Skeletal muscle tissue (tissue), 4 donors: Measurements from ENCODE around the gene SYT14. TPM values are rescaled to one million over a fixed set of nuclear protein-coding genes. Genes with fewer than 3 reads are reported as not detected.
"Not testable (repeated sequence)": the region's sequence is repeated elsewhere in the genome, so short reads cannot be mapped to it uniquely, and the experiment has no call there.

ENCODE experiments used
- H3K27ac ChIP-seq: one replicate; pipeline ENCODE4 v1.7.0; 2013; ENCODE audit warnings: mild to moderate bottlenecking, low read depth, low read length, inconsistent platforms
- H3K27me3 ChIP-seq, 3 donors: one replicate each; pipeline ENCODE4 v1.7.0; 2013; ENCODE audit warnings: low read length in 3 of 3; ENCODE audit not compliant: control insufficient read depth in 3 of 3, insufficient read depth in 3 of 3
- H3K36me3 ChIP-seq, 3 donors: one replicate each; pipeline ENCODE4 v1.7.0; 2013; ENCODE audit warnings: low read length in 3 of 3; ENCODE audit not compliant: control insufficient read depth in 3 of 3, insufficient read depth in 3 of 3
- H3K4me1 ChIP-seq, 3 donors: one replicate each; pipeline ENCODE4 v1.7.0; 2013; ENCODE audit warnings: low read length in 3 of 3, mild to moderate bottlenecking in 3 of 3; ENCODE audit not compliant: control insufficient read depth in 3 of 3, insufficient read depth in 3 of 3
- H3K4me3 ChIP-seq, 3 donors: one replicate each; pipeline ENCODE4 v1.7.0; 2013; ENCODE audit warnings: low read length in 3 of 3
- H3K9ac ChIP-seq, 3 donors: one replicate each; pipeline ENCODE4 v1.7.0; 2013; ENCODE audit warnings: low read length in 3 of 3, mild to moderate bottlenecking in 3 of 3, moderate library complexity in 2 of 3, low read depth in 1 of 3
- H3K9me3 ChIP-seq, 3 donors: one replicate each; pipeline ENCODE4 v1.7.0; 2013; ENCODE audit warnings: low read length in 3 of 3; ENCODE audit not compliant: control insufficient read depth in 3 of 3
- total RNA-seq: library from RNA; depleted of rRNA; stranded (reverse); fragments of >200 nt; gene quantifications from one replicate; pipeline ENCODE4 v1.2.3, GENCODE V29; 2014
- donor health status: Osteomylitis.

SYT14 gene
- total RNA-seq, 1 donor from 2014 or later: under 0.01 TPM

- H3K9me3 ChIP-seq: no peaks in the 10 kb centered on the region
- H3K27ac ChIP-seq: no peak overlapping the region
- no peak overlapping the region for H3K9ac ChIP-seq
- no peak overlapping the region for H3K4me3 ChIP-seq
- no peaks in the 10 kb centered on the region for H3K4me1 ChIP-seq
- H3K27me3 ChIP-seq: no peaks in the 10 kb centered on the region
- H3K36me3 ChIP-seq: no peaks in the 10 kb centered on the region
These were observed 147.3 kb downstream of the SYT14 start for GRCh38 chr1:210085359-210085758.

DNA sequence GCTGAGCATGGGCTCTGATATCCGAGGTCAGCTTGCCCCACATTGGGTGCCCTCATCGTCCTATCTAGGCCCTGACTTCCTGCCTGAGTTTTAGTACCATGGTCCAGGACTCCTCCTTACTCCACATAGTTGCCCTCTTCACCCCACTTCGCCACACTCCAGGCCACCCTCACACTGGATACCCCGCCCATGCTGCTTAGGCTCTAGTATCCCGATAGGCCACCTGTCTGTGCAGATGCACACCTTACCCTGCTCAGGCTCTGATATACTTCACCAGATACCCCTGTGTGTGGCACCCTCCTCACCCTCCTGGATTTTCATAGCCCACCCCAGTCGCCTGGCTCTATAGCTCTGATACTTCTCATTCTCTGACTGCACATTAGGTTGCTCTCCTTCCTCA, 149.0 kb downstream of the SYT14 start:
- no peaks in the 10 kb centered on the region for H3K36me3 ChIP-seq
- H3K4me1 ChIP-seq: no peaks in the 10 kb centered on the region
- no peaks in the 10 kb centered on the region for H3K9me3 ChIP-seq
- no peaks in the 10 kb centered on the region for H3K27me3 ChIP-seq
- no peak overlapping the region for H3K9ac ChIP-seq
- no peak overlapping the region for H3K4me3 ChIP-seq
- H3K27ac ChIP-seq: no peak overlapping the region

DNA sequence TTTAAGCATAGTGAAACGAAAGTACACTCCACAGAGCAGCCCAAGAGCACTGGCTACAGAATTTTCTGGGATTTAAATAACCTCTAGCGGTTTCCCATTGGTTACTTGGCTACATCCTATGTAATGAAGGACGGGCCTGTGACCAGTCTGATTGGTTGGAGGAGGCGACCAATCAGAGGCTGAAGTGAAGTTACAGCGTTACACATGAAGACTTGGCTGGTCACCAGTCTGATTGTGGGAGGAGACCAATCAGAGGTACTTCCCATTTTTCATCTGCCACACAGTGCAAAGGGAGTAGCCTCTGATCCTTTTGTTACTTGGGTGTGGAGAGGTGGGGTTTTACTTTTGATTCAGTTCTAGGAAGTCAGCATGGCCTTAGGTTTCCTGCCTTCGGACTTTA, 151.8 kb downstream of the SYT14 start:
- no peak overlapping the region for H3K9ac ChIP-seq
- H3K36me3 ChIP-seq: no peaks in the 10 kb centered on the region
- no peaks in the 10 kb centered on the region for H3K4me1 ChIP-seq
- no peaks in the 10 kb centered on the region for H3K27me3 ChIP-seq
- H3K9me3 ChIP-seq: no peaks in the 10 kb centered on the region
- H3K4me3 ChIP-seq: no peak overlapping the region
- no peak overlapping the region for H3K27ac ChIP-seq

DNA sequence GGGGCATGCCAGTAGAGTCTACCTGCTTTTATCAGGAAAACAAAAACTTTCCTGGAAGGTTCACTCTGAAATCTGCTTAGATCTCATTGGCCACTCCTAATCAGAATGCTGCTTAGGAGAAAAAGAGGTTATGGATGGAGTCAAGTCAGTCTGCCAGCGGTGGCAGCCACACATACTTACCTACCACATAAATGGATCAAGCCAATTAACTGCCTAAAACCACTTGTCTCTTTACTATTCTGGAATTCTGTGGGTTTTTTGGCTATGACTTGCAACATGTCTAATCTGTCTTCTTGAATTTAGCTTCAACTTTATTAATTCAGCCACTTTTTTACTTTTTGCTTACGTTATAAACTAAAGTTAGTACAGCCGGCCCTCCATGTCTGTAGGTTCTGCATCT, 154.3 kb downstream of the SYT14 start:
- no peaks in the 10 kb centered on the region for H3K9me3 ChIP-seq
- H3K36me3 ChIP-seq: no peaks in the 10 kb centered on the region
- no peak overlapping the region for H3K4me3 ChIP-seq
- no peak overlapping the region for H3K27ac ChIP-seq
- H3K9ac ChIP-seq: no peak overlapping the region
- no peaks in the 10 kb centered on the region for H3K4me1 ChIP-seq
- no peaks in the 10 kb centered on the region for H3K27me3 ChIP-seq

DNA sequence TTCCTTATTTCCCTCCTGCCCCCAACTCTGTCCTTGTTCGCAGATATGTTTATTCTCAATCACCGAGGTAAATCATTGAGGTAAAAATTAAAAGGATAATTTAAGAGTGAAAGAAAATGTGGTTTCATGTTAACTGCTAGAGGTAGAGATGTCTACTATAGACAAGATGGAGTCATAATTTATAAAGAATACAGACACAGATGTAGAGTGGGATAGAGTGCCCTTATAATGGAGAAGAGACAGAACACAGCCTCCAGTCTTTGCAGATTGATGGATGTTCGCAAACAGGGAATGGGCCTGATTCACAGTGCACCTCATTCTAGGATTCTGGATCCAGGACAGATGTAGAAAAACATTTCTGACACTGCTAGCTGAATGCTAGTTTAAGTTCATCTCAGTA, 155.4 kb downstream of the SYT14 start:
- no peak overlapping the region for H3K27ac ChIP-seq
- no peak overlapping the region for H3K9ac ChIP-seq
- H3K9me3 ChIP-seq: no peaks in the 10 kb centered on the region

GRCh38 chr1:210098356-210098755, 160.3 kb downstream of the SYT14 start:
- no peak overlapping the region for H3K27ac ChIP-seq
- H3K4me3 ChIP-seq: no peak overlapping the region
- no peak overlapping the region for H3K9ac ChIP-seq
- H3K27me3 ChIP-seq: no peaks in the 10 kb centered on the region
- no peaks in the 10 kb centered on the region for H3K36me3 ChIP-seq
- no peaks in the 10 kb centered on the region for H3K4me1 ChIP-seq
- no peaks in the 10 kb centered on the region for H3K9me3 ChIP-seq

More for the DNA sequence above, 155.4 kb downstream of the SYT14 start:
- Histone ChIP-seq H3K4me1 (no peaks in the 10 kb centered on the region), H3K36me3 (no peaks in the 10 kb centered on the region), H3K27me3 (no peaks in the 10 kb centered on the region), H3K4me3 (no peak overlapping the region)

DNA sequence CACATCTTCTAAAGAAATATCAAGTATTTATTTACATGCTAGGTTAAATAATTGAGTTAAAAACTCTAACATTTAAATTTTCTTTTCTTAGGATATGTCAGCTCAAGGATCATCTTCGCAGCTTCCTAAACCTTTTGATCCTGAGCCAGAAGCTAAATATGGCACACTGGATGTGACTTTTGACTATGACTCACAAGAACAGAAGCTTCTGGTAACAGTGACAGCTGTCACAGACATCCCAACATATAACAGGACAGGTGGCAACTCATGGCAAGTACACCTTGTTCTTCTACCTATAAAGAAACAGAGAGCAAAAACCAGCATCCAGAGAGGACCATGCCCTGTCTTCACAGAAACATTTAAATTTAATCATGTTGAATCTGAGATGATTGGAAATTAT, 161.9 kb downstream of the SYT14 start:
- Histone ChIP-seq H3K9me3 (no peaks in the 10 kb centered on the region), H3K4me1 (no peaks in the 10 kb centered on the region), H3K27ac (no peak overlapping the region), H3K9ac (no peak overlapping the region), H3K27me3 (no peaks in the 10 kb centered on the region), H3K4me3 (no peak overlapping the region), H3K36me3 (no peaks in the 10 kb centered on the region)

DNA sequence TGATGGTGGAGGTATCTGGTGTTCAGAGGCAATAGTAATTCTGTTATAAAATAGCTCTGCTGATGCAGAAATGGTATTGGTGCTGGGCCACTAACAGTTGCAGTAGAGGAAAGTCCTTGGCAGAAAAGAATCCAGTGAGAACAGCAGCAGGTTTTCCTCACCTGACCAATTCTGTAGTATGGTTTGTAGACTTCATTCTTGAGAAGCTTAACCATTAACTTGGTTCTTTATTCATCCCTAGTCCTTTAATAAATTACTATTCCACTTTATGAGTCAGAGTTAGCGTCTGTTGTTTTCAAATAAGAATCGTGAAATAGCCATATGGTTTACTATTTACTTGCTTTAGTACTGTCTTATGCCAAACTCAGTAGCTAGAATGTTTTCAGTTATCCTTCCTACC, 166.1 kb downstream of the SYT14 start:
- no peak overlapping the region for H3K9ac ChIP-seq
- H3K27me3 ChIP-seq: no peaks in the 10 kb centered on the region
- H3K9me3 ChIP-seq: no peaks in the 10 kb centered on the region
- H3K4me1 ChIP-seq: no peaks in the 10 kb centered on the region
- H3K27ac ChIP-seq: no peak overlapping the region
- H3K36me3 ChIP-seq: no peaks in the 10 kb centered on the region
- H3K4me3 ChIP-seq: no peak overlapping the region

- not testable (repeated sequence) for H3K4me1 ChIP-seq, H3K36me3 ChIP-seq, H3K27me3 ChIP-seq, H3K4me3 ChIP-seq, H3K9me3 ChIP-seq, H3K27ac ChIP-seq, H3K9ac ChIP-seq
These were observed 174.9 kb downstream of the SYT14 start for GRCh38 chr1:210112906-210113305.

GRCh38 chr1:210117198-210117597, 179.2 kb downstream of the SYT14 start:
- Histone ChIP-seq H3K36me3 (no peaks in the 10 kb centered on the region), H3K27me3 (no peaks in the 10 kb centered on the region), H3K9ac (no peak overlapping the region), H3K9me3 (no peaks in the 10 kb centered on the region), H3K4me3 (no peak overlapping the region), H3K4me1 (no peaks in the 10 kb centered on the region), H3K27ac (no peak overlapping the region)

- H3K4me1 ChIP-seq: no peaks in the 10 kb centered on the region
- no peaks in the 10 kb centered on the region for H3K9me3 ChIP-seq
- no peak overlapping the region for H3K27ac ChIP-seq
- H3K4me3 ChIP-seq: no peak overlapping the region
- H3K9ac ChIP-seq: no peak overlapping the region
- H3K27me3 ChIP-seq: no peaks in the 10 kb centered on the region
- H3K36me3 ChIP-seq: no peaks in the 10 kb centered on the region
These were observed 179.7 kb downstream of the SYT14 start for GRCh38 chr1:210117681-210118170.
